ENCODE data around the gene UBE2M. TPM values are rescaled to one million over a fixed set of nuclear protein-coding genes. Genes with fewer than 3 reads are reported as not detected.
"Not testable (repeated sequence)": the region's sequence is repeated elsewhere in the genome, so short reads cannot be mapped to it uniquely, and the experiment has no call there.

The UBE2M gene
- total RNA-seq, 4 donors from 2014 or later = 16.4 to 31.5 (median 21.7) TPM

GRCh38 chr19:58546019-58546530, 12.3 kb downstream of the UBE2M start:
- WGBS = 30% methylated on average over 1 of the region's 1 CpG
- Histone ChIP-seq H3K9me3 (no peaks in the 10 kb centered on the region), H3K4me3 (peak overlapping the region; percentile 97), H3K36me3 (peaks cover 41% of the 10 kb centered on the region), H3K27me3 (no peaks in the 10 kb centered on the region), H3K27ac (no peak overlapping the region), H3K4me1 (peaks cover 35% of the 10 kb centered on the region)
- no peak for DNase-seq (ENCODE audit: low spot score in 2 of 2)
- TF ChIP-seq CTCF (IDR thresholded peaks at IDR 0.05) (no peak), EP300 (IDR thresholded peaks at IDR 0.05) (no peak), POLR2A (IDR thresholded peaks at IDR 0.05) (no peak), POLR2AphosphoS5 (IDR thresholded peaks at IDR 0.05) (no peak)

GRCh38 chr19:58545286-58546018, 13.0 kb downstream of the UBE2M start:
- WGBS = 7% methylated on average over 20 of the region's 21 CpGs
- peaks cover 35% of the 10 kb centered on the region for H3K4me1 ChIP-seq
- peaks cover 35% of the 10 kb centered on the region for H3K36me3 ChIP-seq
- DNase-seq (ENCODE audit: low spot score in 2 of 2) = peak in 1 of 2 donors; percentile 62
- no peak for TF ChIP-seq POLR2A (IDR thresholded peaks at IDR 0.05)
- no peak for TF ChIP-seq CTCF (IDR thresholded peaks at IDR 0.05)
- TF ChIP-seq POLR2AphosphoS5 (IDR thresholded peaks at IDR 0.05) = no peak
- TF ChIP-seq EP300 (IDR thresholded peaks at IDR 0.05) = no peak
- no peaks in the 10 kb centered on the region for H3K9me3 ChIP-seq
- H3K4me3 ChIP-seq = peak overlapping the region; percentile 97
- H3K27ac ChIP-seq = peak overlapping the region; percentile 93
- no peaks in the 10 kb centered on the region for H3K27me3 ChIP-seq

GRCh38 chr19:58544591-58545285, 13.7 kb downstream of the UBE2M start:
- peak overlapping the region; percentile 97 for H3K4me3 ChIP-seq
- H3K4me1 ChIP-seq = peaks cover 35% of the 10 kb centered on the region
- no peak for TF ChIP-seq POLR2A (IDR thresholded peaks at IDR 0.05)
- TF ChIP-seq CTCF (IDR thresholded peaks at IDR 0.05) = no peak
- no peak for TF ChIP-seq EP300 (IDR thresholded peaks at IDR 0.05)
- TF ChIP-seq POLR2AphosphoS5 (IDR thresholded peaks at IDR 0.05) = no peak
- peaks cover under 1% of the 10 kb centered on the region for H3K27me3 ChIP-seq
- H3K27ac ChIP-seq = peak overlapping the region; percentile 93
- peaks cover 28% of the 10 kb centered on the region for H3K36me3 ChIP-seq
- peak in 1 of 2 donors; percentile 67 for DNase-seq (ENCODE audit: low spot score in 2 of 2)
- H3K9me3 ChIP-seq = no peaks in the 10 kb centered on the region
- 0% methylated on average over 3 of the region's 92 CpGs for WGBS

- DNase-seq (ENCODE audit: low spot score in 2 of 2) = peak; percentile 99
- Histone ChIP-seq H3K4me1 (peaks cover 35% of the 10 kb centered on the region), H3K27me3 (peaks cover 7% of the 10 kb centered on the region), H3K36me3 (peaks cover 21% of the 10 kb centered on the region), H3K9me3 (no peaks in the 10 kb centered on the region), H3K27ac (peak within 1 kb of the TSS; percentile 93), H3K4me3 (peak within 1 kb of the TSS; percentile 97)
- 0% methylated on average over 27 of the region's 73 CpGs for WGBS
- TF ChIP-seq CTCF (IDR thresholded peaks at IDR 0.05) (no peak), POLR2AphosphoS5 (IDR thresholded peaks at IDR 0.05) (peak; percentile 64 to 92 (median 77)), EP300 (IDR thresholded peaks at IDR 0.05) (no peak), POLR2A (IDR thresholded peaks at IDR 0.05) (peak; percentile 98 to 99)
Observed at GRCh38 chr19:58543826-58544590, 14.4 kb downstream of the UBE2M start, which contains the start of gene TRIM28. TRIM28 (plus strand) TSS chr19:58544064; CDS start chr19:58544758, 694 bp downstream.

- Histone ChIP-seq H3K4me3 (peak overlapping the region; percentile 97), H3K27ac (peak overlapping the region; percentile 93), H3K27me3 (peaks cover 17% of the 10 kb centered on the region), H3K4me1 (peaks cover 46% of the 10 kb centered on the region)
- DNase-seq (ENCODE audit: low spot score in 2 of 2) = peak in 1 of 2 donors; percentile 56
- H3K36me3 ChIP-seq, H3K9me3 ChIP-seq: not testable (repeated sequence)
- 82% methylated on average over 18 of the region's 18 CpGs for WGBS
Observed at GRCh38 chr19:58542641-58543372, 15.6 kb downstream of the UBE2M start.

GRCh38 chr19:58539169-58539559, 19.2 kb downstream of the UBE2M start:
- not testable (repeated sequence) for DNase-seq (ENCODE audit: low spot score in 2 of 2); H3K4me3 ChIP-seq; H3K36me3 ChIP-seq; H3K9me3 ChIP-seq; H3K27ac ChIP-seq
- Histone ChIP-seq H3K27me3 (peaks cover 27% of the 10 kb centered on the region), H3K4me1 (peaks cover 21% of the 10 kb centered on the region)

Measured in suprapubic skin (tissue), 4 donors.